ENCODE results near the gene NFATC2.

NFATC2 gene

DNA sequence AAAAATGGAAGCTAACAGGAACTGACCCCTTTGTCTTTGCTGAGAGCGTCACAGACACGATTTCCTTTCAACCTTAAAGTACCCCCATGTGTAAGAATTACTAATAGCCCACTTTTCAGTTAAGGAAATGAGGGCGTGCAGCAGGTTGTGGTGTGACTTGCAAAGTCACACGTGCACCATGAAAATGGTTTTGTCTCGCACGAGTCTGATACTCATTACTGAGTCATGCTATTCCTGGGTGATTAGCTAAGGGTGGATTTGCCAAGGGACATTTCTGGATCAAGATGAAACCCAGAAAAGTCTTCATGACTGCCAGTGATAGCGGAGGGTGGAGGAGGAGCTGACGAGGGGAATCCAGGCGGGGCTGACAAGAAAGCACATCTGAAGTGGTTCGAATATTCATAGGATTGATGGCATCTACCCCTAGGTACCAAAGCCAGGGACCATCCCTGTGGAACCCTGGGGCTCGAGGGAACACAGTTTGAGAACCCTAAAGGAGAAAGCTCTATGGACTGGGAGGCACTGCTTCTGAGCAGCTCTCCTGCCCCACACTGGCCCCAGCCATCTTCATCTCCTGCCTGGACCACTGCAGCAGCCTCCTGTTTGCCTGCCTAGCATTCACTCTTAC is 12.1 kb upstream of the NFATC2 start:
- H3K4me1 ChIP-seq (ENCODE audit: control insufficient read depth, insufficient read depth, low read length) = peaks cover 2% of the 10 kb centered on the region
- H3K27me3 ChIP-seq (ENCODE audit: control insufficient read depth in 1 of 2, insufficient read depth in 2 of 2, low read length in 2 of 2) = no peaks in the 10 kb centered on the region
- no peak overlapping the region for H3K9ac ChIP-seq (ENCODE audit: low read length in 2 of 2)
- no peak overlapping the region for H3K4me3 ChIP-seq (ENCODE audit: low read length in 2 of 2)
- no peaks in the 10 kb centered on the region for H3K36me3 ChIP-seq (ENCODE audit: control insufficient read depth in 2 of 2, insufficient read depth in 2 of 2, low read length in 2 of 2)
- H3K27ac ChIP-seq (ENCODE audit: low read length) = no peak overlapping the region
- H3K9me3 ChIP-seq (ENCODE audit: control insufficient read depth in 2 of 2, low read length in 2 of 2) = no peaks in the 10 kb centered on the region

DNA sequence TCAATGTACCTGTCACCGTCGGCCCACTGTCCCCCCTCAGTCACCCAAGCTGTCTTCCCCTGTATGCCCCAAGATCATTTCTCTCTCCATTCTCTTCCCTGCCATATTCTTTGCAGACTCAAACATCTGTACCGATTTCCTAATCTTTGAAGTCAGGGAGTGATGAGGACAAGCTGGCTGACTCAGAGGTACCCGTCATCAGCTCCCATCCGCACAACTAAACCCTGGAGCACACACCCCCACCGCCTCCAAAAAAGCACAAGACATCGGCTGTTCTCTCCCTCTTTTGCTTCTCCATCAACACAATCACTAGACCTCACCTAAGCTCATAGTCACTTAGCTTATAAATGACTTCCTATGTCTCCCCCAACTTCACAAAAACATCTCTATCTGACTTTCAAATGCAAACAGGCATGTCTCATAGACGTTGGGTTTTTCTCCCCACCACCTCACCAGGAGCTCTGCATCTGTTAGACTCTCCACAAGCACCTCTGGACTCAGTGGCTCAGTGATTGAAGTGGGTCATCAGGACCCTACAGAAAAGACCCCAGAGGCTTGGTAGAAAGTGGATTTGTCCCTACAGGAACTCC is 11.5 kb upstream of the NFATC2 start:
- Histone ChIP-seq H3K27me3 (ENCODE audit: control insufficient read depth in 1 of 2, insufficient read depth in 2 of 2, low read length in 2 of 2) (no peaks in the 10 kb centered on the region), H3K4me1 (ENCODE audit: control insufficient read depth, insufficient read depth, low read length) (peaks cover 2% of the 10 kb centered on the region), H3K27ac (ENCODE audit: low read length) (no peak overlapping the region), H3K9me3 (ENCODE audit: control insufficient read depth in 2 of 2, low read length in 2 of 2) (no peaks in the 10 kb centered on the region), H3K9ac (ENCODE audit: low read length in 2 of 2) (no peak overlapping the region), H3K36me3 (ENCODE audit: control insufficient read depth in 2 of 2, insufficient read depth in 2 of 2, low read length in 2 of 2) (no peaks in the 10 kb centered on the region), H3K4me3 (ENCODE audit: low read length in 2 of 2) (no peak overlapping the region)

DNA sequence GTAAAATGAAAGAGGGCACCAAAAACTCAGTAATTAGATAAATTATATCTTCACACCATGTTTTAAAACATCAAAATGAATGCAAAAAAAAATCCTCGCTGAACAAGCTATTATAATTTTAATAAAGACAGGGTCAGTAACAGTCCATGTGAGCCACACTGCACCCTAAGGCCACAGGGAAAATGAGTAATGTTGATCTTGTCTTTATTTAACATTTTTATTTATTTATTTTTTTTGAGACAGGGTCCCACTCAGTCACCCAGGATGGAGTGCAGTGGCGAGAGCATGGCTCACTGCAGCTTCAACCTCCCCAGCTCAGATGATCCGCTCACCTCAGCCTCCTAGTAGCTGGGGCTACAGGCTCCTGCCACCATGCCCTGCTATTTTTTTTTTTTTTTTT is 8.7 kb upstream of the NFATC2 start:
- Histone ChIP-seq H3K9me3 (ENCODE audit: control insufficient read depth in 2 of 2, low read length in 2 of 2) (no peaks in the 10 kb centered on the region), H3K27me3 (ENCODE audit: control insufficient read depth in 1 of 2, insufficient read depth in 2 of 2, low read length in 2 of 2) (no peaks in the 10 kb centered on the region)

DNA sequence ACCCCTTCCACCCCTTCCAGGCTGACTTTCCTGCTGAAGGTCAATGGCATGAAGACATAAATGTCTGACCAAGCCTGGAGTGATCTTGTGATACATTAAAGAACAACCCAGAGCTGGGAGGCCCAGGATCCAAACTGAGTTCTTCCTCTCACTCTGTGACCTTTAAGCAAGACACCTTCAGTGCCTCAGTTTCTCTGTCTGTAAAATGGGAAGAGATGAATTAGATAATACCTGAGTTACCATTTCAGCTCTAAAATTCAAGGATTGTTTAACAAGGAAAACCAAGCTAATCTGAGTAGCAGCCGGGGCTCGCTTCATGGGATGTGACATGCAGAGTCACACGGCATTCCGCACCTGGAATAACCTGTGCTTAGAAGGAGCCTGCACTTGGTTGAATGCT is 7.0 kb upstream of the NFATC2 start:
- no peaks in the 10 kb centered on the region for H3K4me1 ChIP-seq (ENCODE audit: control insufficient read depth, insufficient read depth, low read length)
- no peaks in the 10 kb centered on the region for H3K27me3 ChIP-seq (ENCODE audit: control insufficient read depth in 1 of 2, insufficient read depth in 2 of 2, low read length in 2 of 2)
- H3K9ac ChIP-seq (ENCODE audit: low read length in 2 of 2) = no peak overlapping the region
- no peak overlapping the region for H3K4me3 ChIP-seq (ENCODE audit: low read length in 2 of 2)
- H3K36me3 ChIP-seq (ENCODE audit: control insufficient read depth in 2 of 2, insufficient read depth in 2 of 2, low read length in 2 of 2) = no peaks in the 10 kb centered on the region
- H3K27ac ChIP-seq (ENCODE audit: low read length) = no peak overlapping the region
- H3K9me3 ChIP-seq (ENCODE audit: control insufficient read depth in 2 of 2, low read length in 2 of 2) = no peaks in the 10 kb centered on the region

More for the DNA sequence above, 8.7 kb upstream of the NFATC2 start:
- Histone ChIP-seq H3K36me3 (ENCODE audit: control insufficient read depth in 2 of 2, insufficient read depth in 2 of 2, low read length in 2 of 2) (no peaks in the 10 kb centered on the region), H3K4me1 (ENCODE audit: control insufficient read depth, insufficient read depth, low read length) (no peaks in the 10 kb centered on the region), H3K4me3 (ENCODE audit: low read length in 2 of 2) (no peak overlapping the region), H3K27ac (ENCODE audit: low read length) (no peak overlapping the region), H3K9ac (ENCODE audit: low read length in 2 of 2) (no peak overlapping the region)

DNA sequence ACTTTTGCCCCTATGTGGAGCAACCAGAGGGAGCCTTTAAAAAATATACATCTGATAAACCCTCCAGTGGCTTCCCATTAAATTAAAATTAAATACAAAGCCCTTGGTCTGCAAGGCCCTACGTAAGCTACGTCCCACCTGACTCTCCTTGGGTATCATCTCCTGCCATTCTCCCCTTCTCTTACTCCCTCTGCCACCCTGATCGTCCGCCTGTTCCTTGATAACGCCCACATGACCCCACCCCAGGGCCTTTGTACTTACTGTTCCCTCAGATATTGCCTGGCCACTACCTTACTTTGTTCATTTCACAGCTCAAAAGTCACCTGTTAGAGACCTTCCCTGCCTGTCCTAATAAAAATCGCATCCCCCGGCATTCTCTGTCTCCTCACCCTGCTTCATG is 5.4 kb upstream of the NFATC2 start:
- Histone ChIP-seq H3K4me3 (ENCODE audit: low read length in 2 of 2) (no peak overlapping the region), H3K36me3 (ENCODE audit: control insufficient read depth in 2 of 2, insufficient read depth in 2 of 2, low read length in 2 of 2) (no peaks in the 10 kb centered on the region), H3K9ac (ENCODE audit: low read length in 2 of 2) (no peak overlapping the region), H3K27ac (ENCODE audit: low read length) (no peak overlapping the region), H3K27me3 (ENCODE audit: control insufficient read depth in 1 of 2, insufficient read depth in 2 of 2, low read length in 2 of 2) (no peaks in the 10 kb centered on the region), H3K4me1 (ENCODE audit: control insufficient read depth, insufficient read depth, low read length) (peaks cover 4% of the 10 kb centered on the region), H3K9me3 (ENCODE audit: control insufficient read depth in 2 of 2, low read length in 2 of 2) (no peaks in the 10 kb centered on the region)

DNA sequence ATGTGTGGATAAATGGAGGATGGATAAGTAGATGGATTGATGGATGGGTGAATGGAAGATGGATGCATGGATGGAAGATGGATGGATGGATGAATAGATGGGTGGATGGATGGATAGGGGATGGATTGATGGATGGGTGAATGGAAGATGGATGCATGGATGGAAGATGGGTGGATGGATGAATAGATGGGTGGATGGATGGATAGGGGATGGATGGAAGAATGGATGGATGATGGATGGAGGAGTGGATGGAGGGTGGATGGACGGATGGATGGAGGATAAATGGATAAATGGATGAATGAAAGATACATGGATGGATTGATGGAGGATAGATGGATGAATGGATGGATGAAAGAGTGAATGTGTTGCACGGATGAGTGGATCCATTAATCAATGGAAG is 3.0 kb upstream of the NFATC2 start:
- H3K4me1 ChIP-seq (ENCODE audit: control insufficient read depth, insufficient read depth, low read length) = peaks cover 24% of the 10 kb centered on the region
- H3K36me3 ChIP-seq (ENCODE audit: control insufficient read depth in 2 of 2, insufficient read depth in 2 of 2, low read length in 2 of 2) = no peaks in the 10 kb centered on the region
- H3K27ac ChIP-seq (ENCODE audit: low read length) = no peak overlapping the region
- no peak overlapping the region for H3K4me3 ChIP-seq (ENCODE audit: low read length in 2 of 2)
- no peaks in the 10 kb centered on the region for H3K9me3 ChIP-seq (ENCODE audit: control insufficient read depth in 2 of 2, low read length in 2 of 2)
- no peaks in the 10 kb centered on the region for H3K27me3 ChIP-seq (ENCODE audit: control insufficient read depth in 1 of 2, insufficient read depth in 2 of 2, low read length in 2 of 2)
- no peak overlapping the region for H3K9ac ChIP-seq (ENCODE audit: low read length in 2 of 2)

DNA sequence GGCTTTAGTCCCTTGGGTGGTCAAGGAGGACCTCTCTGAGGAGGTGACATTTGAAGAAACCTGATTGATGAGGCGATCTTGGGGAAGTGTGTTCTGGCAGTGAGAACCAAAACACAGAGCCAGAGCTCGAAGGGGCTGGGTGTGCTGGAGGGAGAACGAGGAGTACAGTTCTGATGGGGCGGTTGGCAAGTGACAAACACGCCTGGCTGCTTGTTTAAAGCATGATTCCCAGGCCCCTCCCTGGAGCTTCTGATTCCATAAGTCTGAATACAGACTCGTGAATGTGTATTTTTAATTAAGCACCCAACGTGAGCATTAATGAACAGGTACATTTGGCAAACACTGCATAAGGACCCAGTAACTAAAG is 886 bp upstream of the NFATC2 start:
- Histone ChIP-seq H3K4me3 (ENCODE audit: low read length in 2 of 2) (peak overlapping the region; percentile 62 to 71), H3K9me3 (ENCODE audit: control insufficient read depth in 2 of 2, low read length in 2 of 2) (no peaks in the 10 kb centered on the region), H3K4me1 (ENCODE audit: control insufficient read depth, insufficient read depth, low read length) (peaks cover 24% of the 10 kb centered on the region), H3K9ac (ENCODE audit: low read length in 2 of 2) (no peak overlapping the region), H3K27ac (ENCODE audit: low read length) (no peak overlapping the region), H3K36me3 (ENCODE audit: control insufficient read depth in 2 of 2, insufficient read depth in 2 of 2, low read length in 2 of 2) (no peaks in the 10 kb centered on the region), H3K27me3 (ENCODE audit: control insufficient read depth in 1 of 2, insufficient read depth in 2 of 2, low read length in 2 of 2) (no peaks in the 10 kb centered on the region)

DNA sequence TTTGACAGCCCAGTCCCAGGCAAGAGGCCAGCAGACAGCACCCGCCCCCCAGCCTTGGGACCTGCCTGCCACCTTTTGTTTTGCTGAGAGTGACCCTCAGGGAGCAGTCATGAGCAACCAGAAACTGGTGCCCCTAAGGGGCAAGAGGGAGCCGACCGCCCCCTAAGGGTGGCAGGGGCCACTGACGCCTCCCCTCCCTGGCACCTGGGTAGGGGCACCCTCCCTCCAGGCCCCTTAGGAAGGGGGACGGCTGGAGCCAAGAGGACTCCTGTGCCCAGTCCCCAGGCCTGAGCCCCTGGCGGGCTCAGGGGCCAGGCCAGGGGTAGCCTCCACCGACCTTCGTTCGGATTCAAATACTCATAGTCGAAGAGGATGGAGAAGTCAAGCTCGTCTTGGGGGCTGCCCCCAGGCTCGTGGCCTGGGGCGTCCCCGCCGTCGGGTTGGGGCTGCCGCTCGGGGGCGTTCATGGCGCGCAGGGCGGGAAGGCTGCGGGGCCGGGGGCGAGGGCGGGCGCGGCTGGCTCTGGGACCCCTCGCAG is 417 bp downstream of the NFATC2 start:
- Histone ChIP-seq H3K9me3 (ENCODE audit: control insufficient read depth in 2 of 2, low read length in 2 of 2) (peaks cover 0 to 3% of the 10 kb centered on the region in 2 donors), H3K4me3 (ENCODE audit: low read length in 2 of 2) (peak overlapping the region in 1 of 2 donors; percentile 60), H3K9ac (ENCODE audit: low read length in 2 of 2) (peak overlapping the region in 1 of 2 donors; percentile 36), H3K27me3 (ENCODE audit: control insufficient read depth in 1 of 2, insufficient read depth in 2 of 2, low read length in 2 of 2) (no peaks in the 10 kb centered on the region), H3K36me3 (ENCODE audit: control insufficient read depth in 2 of 2, insufficient read depth in 2 of 2, low read length in 2 of 2) (no peaks in the 10 kb centered on the region), H3K4me1 (ENCODE audit: control insufficient read depth, insufficient read depth, low read length) (peaks cover 24% of the 10 kb centered on the region), H3K27ac (ENCODE audit: low read length) (peak overlapping the region; percentile 84)

DNA sequence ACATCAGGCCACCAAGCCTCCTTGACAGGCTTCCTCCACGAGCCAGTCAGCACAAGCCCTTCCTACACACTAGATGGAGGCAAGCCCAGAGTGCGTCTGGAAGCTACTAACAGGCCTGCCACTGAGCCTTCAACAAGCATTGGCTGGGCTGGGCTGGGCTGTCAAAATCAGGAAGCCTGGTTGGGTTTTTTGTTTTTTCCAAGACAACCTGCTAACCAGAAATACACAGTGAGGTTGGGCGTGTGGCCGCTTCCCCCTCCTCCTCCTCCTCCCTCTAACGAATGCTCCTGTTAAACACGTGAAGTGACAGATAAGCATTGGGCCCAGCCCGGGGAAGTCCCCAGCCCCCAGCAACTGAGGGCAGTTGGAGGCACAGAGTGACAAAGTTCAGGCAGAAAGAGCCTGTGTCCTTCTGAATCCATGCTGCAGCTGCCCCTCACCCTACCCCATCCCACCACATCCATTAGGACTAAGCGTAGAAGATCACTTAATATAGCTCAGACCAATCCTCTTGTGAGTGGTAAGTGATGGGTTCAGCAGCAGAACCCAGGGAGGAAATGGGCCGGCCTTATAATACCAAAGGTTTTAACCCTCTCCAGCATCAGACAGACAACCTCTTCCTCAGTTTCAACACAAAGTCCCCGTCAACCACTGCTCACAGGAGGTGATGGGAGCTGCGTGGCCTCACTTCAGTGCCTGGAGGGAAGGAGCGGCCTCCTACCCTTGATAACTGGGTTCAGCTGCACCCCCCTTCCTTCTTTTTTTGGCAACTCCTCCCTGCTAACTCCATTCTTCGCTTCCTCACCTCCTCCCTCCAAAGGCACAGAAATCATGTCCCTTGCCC is 1.1 kb downstream of the NFATC2 start:
- Histone ChIP-seq H3K4me1 (ENCODE audit: control insufficient read depth, insufficient read depth, low read length) (peaks cover 24% of the 10 kb centered on the region), H3K27ac (ENCODE audit: low read length) (peak overlapping the region; percentile 84), H3K4me3 (ENCODE audit: low read length in 2 of 2) (peak overlapping the region in 1 of 2 donors; percentile 60), H3K36me3 (ENCODE audit: control insufficient read depth in 2 of 2, insufficient read depth in 2 of 2, low read length in 2 of 2) (no peaks in the 10 kb centered on the region), H3K9me3 (ENCODE audit: control insufficient read depth in 2 of 2, low read length in 2 of 2) (peaks cover 0 to 3% of the 10 kb centered on the region in 2 donors), H3K27me3 (ENCODE audit: control insufficient read depth in 1 of 2, insufficient read depth in 2 of 2, low read length in 2 of 2) (no peaks in the 10 kb centered on the region), H3K9ac (ENCODE audit: low read length in 2 of 2) (peak overlapping the region; percentile 36)

DNA sequence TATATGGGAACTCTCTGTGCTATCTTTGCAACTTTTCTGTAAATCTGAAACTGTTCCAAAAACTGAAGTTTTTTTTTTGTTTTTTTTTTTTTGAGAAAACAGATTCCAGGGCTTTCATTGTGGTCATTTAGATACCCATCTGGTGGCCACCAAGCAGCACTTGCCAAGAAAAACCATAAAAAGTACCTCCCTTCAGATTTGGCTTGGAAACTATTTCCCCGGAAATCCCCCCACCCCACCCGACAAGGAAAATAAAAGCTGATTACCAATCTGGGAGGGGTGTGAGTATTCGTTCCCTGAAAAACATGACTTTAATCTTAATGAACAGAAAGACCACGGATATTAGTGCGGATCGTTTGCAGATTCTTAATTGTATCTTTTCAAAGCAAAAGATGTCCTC is 1.9 kb downstream of the NFATC2 start:
- peaks cover 24% of the 10 kb centered on the region for H3K4me1 ChIP-seq (ENCODE audit: control insufficient read depth, insufficient read depth, low read length)
- peak overlapping the region; percentile 84 for H3K27ac ChIP-seq (ENCODE audit: low read length)
- no peaks in the 10 kb centered on the region for H3K36me3 ChIP-seq (ENCODE audit: control insufficient read depth in 2 of 2, insufficient read depth in 2 of 2, low read length in 2 of 2)
- H3K9me3 ChIP-seq (ENCODE audit: control insufficient read depth in 2 of 2, low read length in 2 of 2) = peaks cover 0 to 3% of the 10 kb centered on the region in 2 donors
- no peak overlapping the region for H3K4me3 ChIP-seq (ENCODE audit: low read length in 2 of 2)
- H3K27me3 ChIP-seq (ENCODE audit: control insufficient read depth in 1 of 2, insufficient read depth in 2 of 2, low read length in 2 of 2) = no peaks in the 10 kb centered on the region
- H3K9ac ChIP-seq (ENCODE audit: low read length in 2 of 2) = no peak overlapping the region

Measured in stomach smooth muscle (tissue), 2 donors.